Sigmoid colon (tissue), 4 donors: ENCODE results near the gene TCERG1.

Experiments used
- CTCF ChIP-seq, 4 experiments: fragments of 450-650 bp in 3 of 4; fragments of 200-600 bp in 1 of 4; IDR thresholded peaks; one replicate each; pipeline ENCODE4 v1.5.1; 2016 to 2019; ENCODE audit warnings: antibody characterized with exemption in 4 of 4, mild to moderate bottlenecking in 3 of 4, moderate library complexity in 2 of 4
- EP300 ChIP-seq, 4 donors: sonication (generic); formaldehyde crosslinking; IDR thresholded peaks; one replicate each; pipeline ENCODE4 v1.6.1; 2017; ENCODE audit warnings: antibody characterized with exemption in 4 of 4
- POLR2A ChIP-seq, 2 donors: fragments of 450-650 bp; IDR thresholded peaks; one replicate each; pipeline ENCODE4 v1.6.1; 2016; ENCODE audit warnings: antibody characterized with exemption in 2 of 2, mild to moderate bottlenecking in 2 of 2, moderate library complexity in 2 of 2

DNA sequence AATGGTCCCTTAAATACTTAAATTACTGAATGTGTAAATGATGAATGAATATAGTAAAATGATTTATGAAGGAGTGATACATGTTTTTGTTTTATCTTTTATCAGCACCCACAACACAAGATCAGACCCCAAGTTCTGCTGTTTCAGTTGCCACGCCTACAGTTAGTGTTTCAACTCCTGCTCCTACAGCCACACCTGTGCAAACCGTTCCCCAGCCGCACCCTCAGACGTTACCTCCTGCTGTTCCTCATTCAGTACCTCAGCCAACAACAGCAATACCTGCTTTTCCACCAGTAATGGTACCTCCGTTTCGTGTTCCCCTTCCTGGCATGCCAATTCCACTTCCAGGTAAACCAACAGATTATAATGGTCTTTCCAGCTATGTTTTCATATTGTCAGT is 16.3 kb downstream of the TCERG1 start:
- TF ChIP-seq CTCF (IDR thresholded peaks at IDR 0.05): no peak
- TF ChIP-seq POLR2A (IDR thresholded peaks at IDR 0.05): no peak
- no peak for TF ChIP-seq EP300 (IDR thresholded peaks at IDR 0.05)
